BE2C (cell line): ENCODE data around the gene LAPTM5.

ENCODE experiments used
- DNase-seq: peaks from one replicate; pipeline ENCODE4 v3.0.0-alpha.2; 2020
- H3K27me3 ChIP-seq: fragments of 250-450 bp; sonication (Bioruptor Pico); 2 replicates; pipeline ENCODE4 v1.5.1; 2020; ENCODE audit warnings: mild to moderate bottlenecking
- H3K36me3 ChIP-seq: fragments of 250-450 bp; sonication (Bioruptor Pico); 2 replicates; pipeline ENCODE4 v1.5.1; 2020; ENCODE audit warnings: mild to moderate bottlenecking
- H3K4me1 ChIP-seq: fragments of 250-450 bp; sonication (Bioruptor Pico); 2 replicates; pipeline ENCODE4 v1.5.1; 2020
- H3K4me3 ChIP-seq: 2 replicates; pipeline ENCODE4 v1.5.1; 2011; ENCODE audit warnings: low read depth, low read length
- H3K9me3 ChIP-seq: fragments of 250-450 bp; sonication (Bioruptor Pico); 2 replicates; pipeline ENCODE4 v1.5.1; 2020
- CTCF ChIP-seq: IDR thresholded peaks from 2 replicates; pipeline ENCODE4 v1.5.1; 2012; ENCODE audit warnings: mild to moderate bottlenecking, low read depth, low read length

LAPTM5 gene

GRCh38 chr1:30775433-30775975 lies 17.9 kb upstream of the LAPTM5 start:
- no peak overlapping the region for H3K4me3 ChIP-seq
- no peaks in the 10 kb centered on the region for H3K36me3 ChIP-seq
- no peaks in the 10 kb centered on the region for H3K9me3 ChIP-seq
- no peak for DNase-seq
- no peaks in the 10 kb centered on the region; the same call in 1 of the 2 replicates for H3K4me1 ChIP-seq
- TF ChIP-seq CTCF: no peak
- H3K27me3 ChIP-seq: no peaks in the 10 kb centered on the region

- TF ChIP-seq CTCF: no peak
- no peaks in the 10 kb centered on the region for H3K9me3 ChIP-seq
- H3K4me1 ChIP-seq: no peaks in the 10 kb centered on the region; the same call in 1 of the 2 replicates
- H3K27me3 ChIP-seq: no peaks in the 10 kb centered on the region
- H3K4me3 ChIP-seq: no peak overlapping the region
- no peak for DNase-seq
- no peaks in the 10 kb centered on the region for H3K36me3 ChIP-seq
Observed at GRCh38 chr1:30774550-30775432, 17.2 kb upstream of the LAPTM5 start.

- no peak for TF ChIP-seq CTCF
- no peak for DNase-seq
- Histone ChIP-seq H3K9me3 (no peaks in the 10 kb centered on the region), H3K4me1 (no peaks in the 10 kb centered on the region; the same call in 1 of the 2 replicates), H3K4me3 (no peak overlapping the region), H3K36me3 (no peaks in the 10 kb centered on the region), H3K27me3 (no peaks in the 10 kb centered on the region)
Observed at GRCh38 chr1:30773722-30774358, 16.3 kb upstream of the LAPTM5 start.

- TF ChIP-seq CTCF: no peak
- 0 out of 2 replicates have a peak, but pooled peaks cover 3% of the 10 kb centered on the region for H3K4me1 ChIP-seq
- DNase-seq: no peak
- H3K36me3 ChIP-seq: no peaks in the 10 kb centered on the region
- no peak overlapping the region for H3K4me3 ChIP-seq
- no peaks in the 10 kb centered on the region for H3K9me3 ChIP-seq
- H3K27me3 ChIP-seq: no peaks in the 10 kb centered on the region
Observed at GRCh38 chr1:30771005-30771404, 13.4 kb upstream of the LAPTM5 start.

- DNase-seq: no peak
- no peaks in the 10 kb centered on the region for H3K27me3 ChIP-seq
- H3K4me3 ChIP-seq: no peak overlapping the region
- no peak for TF ChIP-seq CTCF
- H3K9me3 ChIP-seq: no peaks in the 10 kb centered on the region
- H3K36me3 ChIP-seq: no peaks in the 10 kb centered on the region
- 0 out of 2 replicates have a peak, but pooled peaks cover 3% of the 10 kb centered on the region for H3K4me1 ChIP-seq
Observed at GRCh38 chr1:30770150-30770549, 12.6 kb upstream of the LAPTM5 start.
